SIG-M5 treated with dmso at 0.1 percent for 504 hours (cell line): ENCODE data around the gene ISG20.

ENCODE experiments used
- DNase-seq: peaks from one replicate; lab custom pipeline; 2025; ENCODE audit not compliant: unreplicated experiment; lab: John Stamatoyannopoulos, UW

The ISG20 gene

GRCh38 chr15:88684345-88684744 is 45.5 kb downstream of the ISG20 start:
- DNase-seq = no peak

GRCh38 chr15:88686166-88686565 is 47.4 kb downstream of the ISG20 start:
- no peak for DNase-seq

DNA sequence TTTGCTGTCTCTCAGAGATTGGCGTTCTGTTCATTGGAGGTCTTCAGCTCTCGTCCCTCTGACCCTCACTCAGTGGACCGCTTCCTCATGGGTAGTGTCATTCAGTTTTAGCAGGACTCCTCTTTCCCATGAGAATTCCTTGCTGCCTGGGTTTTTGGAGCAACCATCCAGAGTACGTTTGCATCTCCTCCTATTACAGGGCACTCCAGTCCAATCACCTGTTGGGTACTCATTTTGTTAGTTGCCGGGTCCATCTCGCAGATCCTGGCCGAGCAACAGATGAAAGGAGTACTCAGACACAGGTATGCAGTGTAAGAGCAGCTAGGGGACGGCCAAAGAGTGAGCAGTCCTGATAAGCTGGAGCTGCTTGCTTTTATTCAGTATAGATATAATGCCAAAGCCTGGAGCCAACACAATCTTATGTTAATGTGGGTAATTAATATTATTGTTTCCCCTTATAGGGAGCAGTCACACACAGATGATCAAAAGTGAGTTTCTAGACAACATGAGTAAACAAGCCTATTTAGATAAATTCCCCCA is 49.6 kb downstream of the ISG20 start:
- no peak for DNase-seq

DNA sequence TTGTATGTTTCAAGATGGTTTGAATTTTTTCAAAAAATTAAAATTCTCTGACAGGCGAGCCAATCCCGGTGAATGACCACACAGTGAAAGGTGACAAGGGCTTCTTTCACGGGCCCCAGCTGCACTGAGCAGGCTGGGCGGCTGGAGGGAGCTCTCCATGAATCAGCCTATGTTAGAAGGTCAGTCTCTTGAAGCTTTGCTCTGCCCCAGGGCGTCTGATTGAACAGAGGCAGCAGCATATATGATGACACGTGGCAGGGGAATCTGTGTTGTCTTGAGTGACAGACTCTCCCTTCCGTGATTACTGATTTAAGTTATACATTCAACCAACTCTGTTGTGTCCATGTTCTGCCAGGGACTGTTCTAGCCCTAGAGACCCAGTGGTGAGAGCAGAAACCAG is 51.5 kb downstream of the ISG20 start:
- no peak for DNase-seq

DNA sequence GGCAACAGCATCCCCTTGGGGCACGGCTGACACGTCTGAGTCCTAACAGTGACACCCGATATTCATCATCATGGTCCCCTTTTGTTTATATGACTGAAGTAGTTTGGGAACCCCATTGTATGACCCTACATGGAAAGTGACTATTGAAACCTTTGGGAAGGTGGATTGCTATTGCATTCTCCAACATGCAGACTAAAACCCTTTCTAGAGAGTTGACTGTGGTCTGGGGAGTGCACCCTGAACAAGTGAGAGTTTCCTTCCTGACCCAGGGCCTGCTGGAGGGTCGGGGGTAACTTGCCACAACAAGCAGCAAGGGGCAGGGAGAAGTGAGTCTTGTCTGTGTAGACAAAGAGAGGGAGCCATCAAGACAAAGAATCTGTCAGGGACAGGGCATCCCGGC is 54.4 kb downstream of the ISG20 start:
- DNase-seq = no peak

DNA sequence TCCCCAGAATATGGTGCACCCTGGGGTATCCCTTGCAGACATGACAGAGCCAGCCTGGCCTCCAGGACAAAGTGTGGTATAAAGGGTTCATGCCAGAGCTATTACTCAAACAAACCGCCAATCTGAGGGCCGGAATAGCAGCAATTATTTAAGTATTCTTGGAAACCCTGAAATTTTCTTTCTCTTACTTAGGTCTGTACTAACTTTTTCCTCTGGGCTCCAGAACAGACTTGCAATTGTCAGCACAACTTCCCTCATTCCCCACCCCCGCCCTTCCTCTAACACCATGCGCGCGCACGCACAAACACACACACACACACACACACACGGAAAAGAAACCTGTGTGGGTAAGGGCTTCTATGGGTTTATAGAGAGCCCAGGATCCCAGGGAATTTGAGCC is 56.3 kb downstream of the ISG20 start:
- no peak for DNase-seq

- DNase-seq = no peak
Measured at GRCh38 chr15:88695691-88696251, 57.0 kb downstream of the ISG20 start.

- no peak for DNase-seq
Measured at GRCh38 chr15:88696254-88696653, 57.4 kb downstream of the ISG20 start.

- no peak for DNase-seq
Measured at GRCh38 chr15:88697276-88697675, 58.5 kb downstream of the ISG20 start.

- no peak for DNase-seq
Measured at GRCh38 chr15:88699861-88700260, 61.0 kb downstream of the ISG20 start.

GRCh38 chr15:88700716-88701115 is 61.9 kb downstream of the ISG20 start:
- DNase-seq = no peak

DNA sequence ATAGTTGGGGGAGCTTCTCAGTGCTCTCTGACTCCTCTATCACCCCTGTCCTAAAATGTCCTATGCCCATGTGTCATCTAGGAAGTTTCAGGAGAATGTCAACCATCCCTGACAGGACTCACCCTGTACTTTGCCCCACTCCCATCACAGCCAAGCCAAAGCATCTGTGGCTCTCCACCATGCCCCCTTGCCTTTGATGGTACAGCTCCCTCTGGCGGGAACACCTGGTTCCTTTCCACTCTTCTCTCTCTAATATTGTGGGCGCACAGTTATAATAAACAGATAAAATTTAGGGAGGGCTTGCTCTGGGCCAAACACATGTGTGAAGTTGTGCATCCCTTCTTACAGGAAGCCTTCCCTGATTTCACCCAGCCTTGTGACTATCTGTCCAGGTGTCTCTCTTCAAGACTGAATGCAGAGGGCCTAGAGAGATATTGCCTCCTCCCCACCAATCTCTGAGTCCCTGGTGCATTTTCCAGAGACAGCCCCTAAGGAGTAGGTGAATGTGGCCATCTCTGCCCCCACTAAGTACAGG is 62.8 kb downstream of the ISG20 start:
- no peak for DNase-seq

DNA sequence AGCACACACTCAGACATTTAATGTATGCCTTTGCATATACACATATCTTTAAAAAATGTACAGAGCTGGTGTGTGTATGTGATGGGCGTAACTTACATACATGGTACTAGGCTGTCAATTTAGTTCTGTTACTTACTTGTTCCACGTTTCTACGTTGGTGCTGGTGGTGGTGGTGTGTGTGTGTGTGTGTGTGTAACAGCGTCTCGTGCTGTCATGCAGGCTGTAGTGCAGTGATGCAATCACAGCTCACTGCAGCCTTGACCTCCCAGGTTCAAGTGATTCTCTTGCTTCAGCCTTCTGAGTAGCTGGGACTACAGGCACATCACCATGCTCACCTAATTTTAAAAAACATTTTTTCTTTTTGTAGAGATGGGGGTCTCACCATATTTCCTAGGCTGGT is 64.2 kb downstream of the ISG20 start:
- DNase-seq = no peak

- DNase-seq = no peak
Measured at GRCh38 chr15:88703533-88703932, 64.7 kb downstream of the ISG20 start.

- no peak for DNase-seq
Measured at GRCh38 chr15:88704791-88705768, 66.3 kb downstream of the ISG20 start.

- DNase-seq = no peak
Measured at GRCh38 chr15:88705769-88706165, 67.0 kb downstream of the ISG20 start.
